HAP-1 (cell line): ENCODE results near the gene QSOX1.

Source experiments
- DNase-seq, 2 experiments: peaks; one replicate each; pipeline ENCODE4 v3.0.0-alpha.2; 2016 to 2020; ENCODE audit warnings: low spot score in 2 of 2
- H3K27me3 ChIP-seq: fragments of 250-450 bp; sonication (Bioruptor Pico); 2 replicates; pipeline ENCODE4 v1.5.1; 2020; ENCODE audit warnings: low read depth, mild to moderate bottlenecking, moderate library complexity
- H3K36me3 ChIP-seq: fragments of 250-450 bp; sonication (Bioruptor Pico); replicated peaks from 2 replicates; pipeline ENCODE4 v1.5.1; 2020; ENCODE audit warnings: mild to moderate bottlenecking
- H3K4me1 ChIP-seq: fragments of 250-450 bp; sonication (Bioruptor Pico); 2 replicates; pipeline ENCODE4 v1.5.1; 2020; ENCODE audit warnings: mild to moderate bottlenecking
- H3K4me3 ChIP-seq: fragments of 250-450 bp; sonication (Bioruptor Pico); 2 replicates; pipeline ENCODE4 v1.5.1; 2020; ENCODE audit warnings: mild to moderate bottlenecking, moderate library complexity
- H3K9me3 ChIP-seq: fragments of 250-450 bp; sonication (Bioruptor Pico); 2 replicates; pipeline ENCODE4 v1.5.1; 2020; ENCODE audit warnings: mild to moderate bottlenecking, moderate library complexity
- in situ Hi-C: fragments of 300-500 bp; cut with MboI; formaldehyde crosslinking; loops from 3 replicates; pipeline ENCODE4 v1.14.3; 2020; ENCODE audit warnings: low sequenced_read_pairs, inconsistent platforms, mixed read lengths

Gene QSOX1

GRCh38 chr1:180248731-180249681, 94.3 kb downstream of the QSOX1 start:
- no peak overlapping the region for H3K4me3 ChIP-seq
- in situ Hi-C loops: no loop called here
- H3K27me3 ChIP-seq: no peaks in the 10 kb centered on the region
- H3K9me3 ChIP-seq: no peaks in the 10 kb centered on the region
- H3K4me1 ChIP-seq: no peaks in the 10 kb centered on the region
- DNase-seq: peak in 1 of 2 experiments; percentile 63
- no peaks in the 10 kb centered on the region for H3K36me3 ChIP-seq

GRCh38 chr1:180249725-180250498, 95.2 kb downstream of the QSOX1 start:
- in situ Hi-C loops: loop anchor here (5.0 kb wide), 2 partner anchors 167 to 227 kb away; no protein-coding TSS in a partner anchor
- Histone ChIP-seq H3K27me3 (no peaks in the 10 kb centered on the region), H3K4me1 (no peaks in the 10 kb centered on the region), H3K36me3 (no peaks in the 10 kb centered on the region), H3K9me3 (no peaks in the 10 kb centered on the region), H3K4me3 (no peak overlapping the region)
- DNase-seq: no peak

- H3K4me1 ChIP-seq: no peaks in the 10 kb centered on the region
- in situ Hi-C loops: loop anchor here (5.0 kb wide), 2 partner anchors 167 to 227 kb away; no protein-coding TSS in a partner anchor
- no peaks in the 10 kb centered on the region for H3K36me3 ChIP-seq
- H3K27me3 ChIP-seq: no peaks in the 10 kb centered on the region
- H3K9me3 ChIP-seq: no peaks in the 10 kb centered on the region
- no peak overlapping the region for H3K4me3 ChIP-seq
- DNase-seq: no peak
Observed at GRCh38 chr1:180250499-180250770, 95.8 kb downstream of the QSOX1 start.

- no peaks in the 10 kb centered on the region for H3K36me3 ChIP-seq
- no peak for DNase-seq
- H3K9me3 ChIP-seq: no peaks in the 10 kb centered on the region
- H3K27me3 ChIP-seq: no peaks in the 10 kb centered on the region
- H3K4me1 ChIP-seq: no peaks in the 10 kb centered on the region
- in situ Hi-C loops: loop anchor here (5.0 kb wide), 2 partner anchors 166 to 226 kb away; no protein-coding TSS in a partner anchor
- no peak overlapping the region for H3K4me3 ChIP-seq
Observed at GRCh38 chr1:180250883-180251509, 96.3 kb downstream of the QSOX1 start.

GRCh38 chr1:180251526-180252305, 97.0 kb downstream of the QSOX1 start:
- H3K9me3 ChIP-seq: no peaks in the 10 kb centered on the region
- no peaks in the 10 kb centered on the region for H3K4me1 ChIP-seq
- H3K27me3 ChIP-seq: no peaks in the 10 kb centered on the region
- no peaks in the 10 kb centered on the region for H3K36me3 ChIP-seq
- H3K4me3 ChIP-seq: no peak overlapping the region
- in situ Hi-C loops: loop anchor here (5.0 kb wide), 2 partner anchors 166 to 226 kb away; no protein-coding TSS in a partner anchor
- no peak for DNase-seq

- H3K36me3 ChIP-seq: no peaks in the 10 kb centered on the region
- H3K4me1 ChIP-seq: no peaks in the 10 kb centered on the region
- in situ Hi-C loops: loop anchor here (5.0 kb wide), 2 partner anchors 164 to 224 kb away; no protein-coding TSS in a partner anchor
- H3K4me3 ChIP-seq: no peak overlapping the region
- no peaks in the 10 kb centered on the region for H3K27me3 ChIP-seq
- peak; percentile 49 to 90 for DNase-seq
- H3K9me3 ChIP-seq: no peaks in the 10 kb centered on the region
Observed at GRCh38 chr1:180252638-180253536, 98.2 kb downstream of the QSOX1 start.
